ENCODE measurements around the gene LRRC37B.
"Not testable (repeated sequence)": the region's sequence is repeated elsewhere in the genome, so short reads cannot be mapped to it uniquely, and the experiment has no call there.

Gene LRRC37B

DNA sequence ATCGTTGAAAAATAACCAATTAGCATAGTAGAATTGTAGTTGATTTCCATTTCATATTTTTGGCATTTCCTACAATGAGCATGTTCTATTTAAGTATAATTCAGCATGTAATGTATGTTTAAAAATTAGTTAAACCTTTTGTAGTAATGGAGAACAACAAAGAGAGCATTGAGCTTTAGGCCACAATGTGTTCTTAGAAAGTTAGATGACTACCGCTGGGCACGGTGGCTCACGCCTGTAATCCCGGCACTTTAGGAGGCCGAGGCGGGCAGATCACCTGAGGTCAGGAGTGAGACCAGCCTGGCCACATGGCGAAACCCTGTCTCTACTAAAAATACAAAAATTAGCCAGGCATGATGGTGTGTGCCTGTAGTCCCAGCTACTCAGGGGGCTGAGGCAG lies 93.1 kb downstream of the LRRC37B start:
- FAIRE-seq: not testable (repeated sequence)

DNA sequence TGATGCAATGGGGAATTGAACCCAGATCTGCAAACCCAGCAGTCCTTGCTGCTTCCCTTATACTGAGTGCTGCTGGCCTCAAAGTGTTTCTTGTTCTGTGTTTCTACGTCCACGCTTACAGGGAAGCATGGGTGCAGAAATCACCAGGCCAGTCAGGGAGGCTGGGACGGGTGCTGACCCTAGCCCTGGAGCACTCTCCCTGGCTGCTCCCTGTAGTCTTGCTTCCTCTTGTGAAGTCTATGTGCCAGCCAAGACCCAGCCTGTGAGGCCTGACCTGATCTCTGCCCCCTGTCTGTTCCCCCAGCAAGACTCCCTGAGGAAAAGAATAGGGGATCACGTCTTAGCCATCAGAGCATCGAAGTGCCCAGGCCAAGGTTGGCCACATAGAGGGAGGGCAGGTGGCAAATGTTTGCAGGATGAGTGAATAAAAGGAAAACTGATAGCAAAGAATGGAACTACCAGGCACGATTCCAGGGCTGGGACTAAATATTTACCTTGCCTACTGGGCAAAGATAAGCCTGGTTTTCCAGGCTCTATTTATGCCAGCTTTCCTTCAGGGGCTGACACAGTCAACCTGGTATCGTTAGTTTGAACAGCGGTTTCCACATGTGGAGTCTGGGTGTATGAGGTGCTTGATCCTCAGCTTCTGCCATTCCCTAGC lies 93.9 kb downstream of the LRRC37B start:
- FAIRE-seq: no peak

DNA sequence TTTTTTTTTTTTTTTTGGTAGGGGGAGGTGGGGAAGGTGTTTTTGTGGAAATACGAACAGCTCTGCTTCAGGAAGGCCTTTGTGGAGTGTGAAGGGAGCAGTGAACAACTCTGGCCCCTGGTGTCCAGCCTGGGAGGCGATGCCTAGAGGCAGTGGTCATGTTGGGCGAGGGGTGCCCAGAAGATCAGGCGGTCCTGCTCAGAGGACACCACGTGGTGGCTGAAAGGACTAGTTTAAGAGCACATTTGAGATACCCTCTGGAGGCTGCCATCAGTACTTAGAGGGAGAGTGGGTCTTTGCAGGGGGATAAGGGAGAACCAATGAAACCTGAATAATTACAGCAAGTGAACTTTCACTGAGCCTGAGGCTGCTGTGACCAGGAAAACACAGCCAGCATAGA lies 95.0 kb downstream of the LRRC37B start:
- no peak for FAIRE-seq

DNA sequence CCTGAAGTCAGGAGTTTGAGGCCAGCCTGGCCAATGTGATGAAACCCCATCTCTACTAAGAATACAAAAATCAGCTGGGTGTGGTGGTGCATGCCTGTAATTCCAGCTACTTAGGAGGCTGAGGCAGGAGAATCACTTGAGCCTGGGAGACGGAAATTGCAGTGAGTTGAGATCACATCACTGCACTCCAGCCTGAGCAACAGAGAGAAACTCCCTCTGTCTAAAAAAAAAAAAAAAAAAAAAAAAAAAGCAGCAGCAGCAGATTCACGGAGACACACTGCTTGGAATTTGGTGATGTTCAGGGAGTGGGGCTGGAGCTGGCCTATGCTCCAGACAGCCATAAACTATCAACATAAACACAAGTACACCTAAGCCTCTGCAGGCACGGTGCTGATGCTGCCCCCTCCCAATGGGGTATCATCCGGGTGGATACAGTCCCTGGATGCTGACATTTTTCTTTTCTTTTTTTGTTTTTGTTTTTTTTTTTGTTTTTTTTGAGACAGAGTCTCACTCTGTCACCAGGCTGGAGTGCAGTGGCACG lies 95.5 kb downstream of the LRRC37B start:
- no peak for FAIRE-seq
